ENCODE results near the gene HBQ1.

The HBQ1 gene

GRCh38 chr16:180101-180675 is at the start of gene HBQ1:
Gene HBQ1, plus strand, starts transcription at chr16:180459. Its CDS starts 28 bp downstream, at chr16:180487.
- H3K4me3 ChIP-seq (ENCODE audit: low read depth, low read length): no peak within 1 kb of the TSS
- TF ChIP-seq MAX (IDR thresholded peaks at IDR 0.05; ENCODE audit: low read depth, low read length): no peak
- DNase-seq (ENCODE audit: low read depth): no peak

- H3K4me3 ChIP-seq (ENCODE audit: low read depth, low read length): no peak overlapping the region
- TF ChIP-seq MYC (IDR thresholded peaks at IDR 0.05; ENCODE audit: low read depth, low read length): no peak
- no peak for TF ChIP-seq MAX (IDR thresholded peaks at IDR 0.05; ENCODE audit: low read depth, low read length)
- TF ChIP-seq POLR2A (IDR thresholded peaks at IDR 0.05; ENCODE audit: extremely low read depth, insufficient read length): no peak
- no peak for TF ChIP-seq CTCF (IDR thresholded peaks at IDR 0.05; ENCODE audit: low read depth, low read length)
- DNase-seq (ENCODE audit: low read depth): no peak
These were observed 49.6 kb upstream of the HBQ1 start for GRCh38 chr16:130533-131173.

- no peak for DNase-seq (ENCODE audit: low read depth)
- no peak overlapping the region for H3K4me3 ChIP-seq (ENCODE audit: low read depth, low read length)
- TF ChIP-seq POLR2A (IDR thresholded peaks at IDR 0.05; ENCODE audit: extremely low read depth, insufficient read length) (no peak), MAX (IDR thresholded peaks at IDR 0.05; ENCODE audit: low read depth, low read length) (no peak), MYC (IDR thresholded peaks at IDR 0.05; ENCODE audit: low read depth, low read length) (no peak), CTCF (IDR thresholded peaks at IDR 0.05; ENCODE audit: low read depth, low read length) (no peak)
These were observed 48.1 kb upstream of the HBQ1 start for GRCh38 chr16:132120-132519.

- no peak for DNase-seq (ENCODE audit: low read depth)
- TF ChIP-seq MAX (IDR thresholded peaks at IDR 0.05; ENCODE audit: low read depth, low read length): no peak
- no peak for TF ChIP-seq CTCF (IDR thresholded peaks at IDR 0.05; ENCODE audit: low read depth, low read length)
- no peak for TF ChIP-seq MYC (IDR thresholded peaks at IDR 0.05; ENCODE audit: low read depth, low read length)
- no peak for TF ChIP-seq POLR2A (IDR thresholded peaks at IDR 0.05; ENCODE audit: extremely low read depth, insufficient read length)
- no peak overlapping the region for H3K4me3 ChIP-seq (ENCODE audit: low read depth, low read length)
These were observed 46.5 kb upstream of the HBQ1 start for GRCh38 chr16:133716-134115.

GRCh38 chr16:138049-138417 is 42.2 kb upstream of the HBQ1 start:
- TF ChIP-seq POLR2A (IDR thresholded peaks at IDR 0.05; ENCODE audit: extremely low read depth, insufficient read length) (no peak), CTCF (IDR thresholded peaks at IDR 0.05; ENCODE audit: low read depth, low read length) (no peak), MAX (IDR thresholded peaks at IDR 0.05; ENCODE audit: low read depth, low read length) (no peak), MYC (IDR thresholded peaks at IDR 0.05; ENCODE audit: low read depth, low read length) (no peak)
- peak overlapping the region; percentile 70 for H3K4me3 ChIP-seq (ENCODE audit: low read depth, low read length)
- DNase-seq (ENCODE audit: low read depth): peak; percentile 29

GRCh38 chr16:140175-140857 is 39.9 kb upstream of the HBQ1 start:
- TF ChIP-seq MYC (IDR thresholded peaks at IDR 0.05; ENCODE audit: low read depth, low read length) (no peak), MAX (IDR thresholded peaks at IDR 0.05; ENCODE audit: low read depth, low read length) (no peak)
- no peak for DNase-seq (ENCODE audit: low read depth)
- H3K4me3 ChIP-seq (ENCODE audit: low read depth, low read length): no peak overlapping the region

All from NB4 (cell line).